Kidney (tissue), 14 donors: ENCODE measurements around the gene CCDC197. TPM values are rescaled to one million over a fixed set of nuclear protein-coding genes. Genes with fewer than 3 reads are reported as not detected.

Experiments
- DNase-seq, 5 donors: peaks; one replicate each; pipeline ENCODE4 v3.0.0-alpha.2; 2013 to 2020
- FAIRE-seq: peaks from 2 replicates; lab custom pipeline; 2012; peaks lifted over from hg19 to GRCh38; lab: Jason Lieb, UNC
- H3K27ac ChIP-seq, 2 donors: one replicate each; pipeline ENCODE4 v1.7.0; 2013; ENCODE audit warnings: low read depth in 2 of 2, low read length in 2 of 2, inconsistent platforms in 1 of 2
- H3K27me3 ChIP-seq: one replicate; pipeline ENCODE4 v1.7.1; 2013; ENCODE audit warnings: low read length, inconsistent platforms; ENCODE audit not compliant: control insufficient read depth, insufficient read depth
- H3K36me3 ChIP-seq, 3 donors: one replicate each; pipeline versions ENCODE4 v1.7.0 to v1.7.1; 2013; ENCODE audit warnings: low read length in 3 of 3, control low read depth in 1 of 3, inconsistent platforms in 1 of 3; ENCODE audit not compliant: insufficient read depth in 3 of 3, control insufficient read depth in 2 of 3
- H3K4me1 ChIP-seq, 3 donors: one replicate each; pipeline versions ENCODE4 v1.7.0 to v1.7.1; 2013; ENCODE audit warnings: low read length in 3 of 3, inconsistent platforms in 1 of 3, low read depth in 1 of 3; ENCODE audit not compliant: control insufficient read depth in 2 of 3, insufficient read depth in 2 of 3
- H3K4me3 ChIP-seq, 3 donors: one replicate each; pipeline versions ENCODE4 v1.7.0 to v1.8.1; 2013; ENCODE audit warnings: low read length in 3 of 3, control low read depth in 1 of 3, inconsistent platforms in 1 of 3
- H3K9ac ChIP-seq, 3 donors: one replicate each; pipeline versions ENCODE4 v1.7.0 to v1.7.1; 2013; ENCODE audit warnings: low read length in 3 of 3, control low read depth in 1 of 3, inconsistent platforms in 1 of 3
- H3K9me3 ChIP-seq, 3 donors: one replicate each; pipeline versions ENCODE4 v1.7.0 to v1.7.1; 2013; ENCODE audit warnings: low read length in 3 of 3, control low read depth in 1 of 3, inconsistent platforms in 1 of 3; ENCODE audit not compliant: control insufficient read depth in 2 of 3, insufficient read depth in 1 of 3
- intact Hi-C: fragments of 100-400 bp; cut with DNase I; formaldehyde crosslinking; loops from one replicate; pipeline ENCODE4 v1.11.1; 2022
- polyA plus RNA-seq: library from polyadenylated mRNA; stranded (reverse); fragments of 350-450 nt; fragmentation: Illumina TruSeq; extraction: RNeasy Lipid Tissue Mini Kit (QIAGEN cat#74804); gene quantifications from one replicate; pipeline ENCODE4 v1.2.3, GENCODE V29; 2014; ENCODE audit warnings: low read depth, low replicate concordance; ENCODE audit not compliant: insufficient read depth
- total RNA-seq: library from RNA; stranded (reverse); fragmentation: NEBNext Ultra II Directional; extraction: Animal tissue kit (Norgen Biotek cat#: 25700); gene quantifications from one replicate; pipeline ENCODE4 v1.2.1, GENCODE V29; 2021
- TF ChIP-seq, protein P1 (sequence below): IDR thresholded peaks from 3 replicates; pipeline ENCODE4 v1.5.1; 2012; ENCODE audit warnings: mild to moderate bottlenecking, moderate library complexity, borderline replicate concordance; ENCODE audit not compliant: insufficient read depth; ENCODE audit errors: extremely low read depth
- donor health status: control.
- donor health status: control.
- donor health status: control.
- donor health status: control.
- donor health status: control.
- donor health status: DM: yes; HTN: yes; CAD: no.
- donor health status: Normal renal cell carcinoma (clear cell type).

The CCDC197 gene
- total and polyA plus RNA-seq, 2 donors from 2014 or later = not detected

DNA sequence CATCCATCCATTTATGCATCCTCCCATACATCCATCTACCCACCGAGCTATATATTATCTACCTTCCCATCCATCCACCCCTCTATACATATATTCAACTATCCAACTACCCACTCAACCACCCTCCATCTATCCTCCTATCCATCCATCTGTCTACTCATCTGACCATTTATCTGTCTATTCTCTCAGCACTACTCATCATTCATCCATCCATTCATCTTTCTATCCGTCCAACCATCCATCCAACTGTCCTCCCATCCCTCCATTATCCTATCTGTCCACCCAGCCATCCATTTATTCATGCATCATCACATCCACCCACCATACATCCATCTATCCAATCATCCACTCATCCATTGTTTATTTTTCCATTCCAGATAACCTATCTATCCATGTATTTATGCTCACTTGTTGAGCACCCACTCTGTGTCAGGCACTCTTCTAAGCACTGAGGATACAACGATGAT lies 32.2 kb upstream of the CCDC197 start:
- TF ChIP-seq, protein P1, sequence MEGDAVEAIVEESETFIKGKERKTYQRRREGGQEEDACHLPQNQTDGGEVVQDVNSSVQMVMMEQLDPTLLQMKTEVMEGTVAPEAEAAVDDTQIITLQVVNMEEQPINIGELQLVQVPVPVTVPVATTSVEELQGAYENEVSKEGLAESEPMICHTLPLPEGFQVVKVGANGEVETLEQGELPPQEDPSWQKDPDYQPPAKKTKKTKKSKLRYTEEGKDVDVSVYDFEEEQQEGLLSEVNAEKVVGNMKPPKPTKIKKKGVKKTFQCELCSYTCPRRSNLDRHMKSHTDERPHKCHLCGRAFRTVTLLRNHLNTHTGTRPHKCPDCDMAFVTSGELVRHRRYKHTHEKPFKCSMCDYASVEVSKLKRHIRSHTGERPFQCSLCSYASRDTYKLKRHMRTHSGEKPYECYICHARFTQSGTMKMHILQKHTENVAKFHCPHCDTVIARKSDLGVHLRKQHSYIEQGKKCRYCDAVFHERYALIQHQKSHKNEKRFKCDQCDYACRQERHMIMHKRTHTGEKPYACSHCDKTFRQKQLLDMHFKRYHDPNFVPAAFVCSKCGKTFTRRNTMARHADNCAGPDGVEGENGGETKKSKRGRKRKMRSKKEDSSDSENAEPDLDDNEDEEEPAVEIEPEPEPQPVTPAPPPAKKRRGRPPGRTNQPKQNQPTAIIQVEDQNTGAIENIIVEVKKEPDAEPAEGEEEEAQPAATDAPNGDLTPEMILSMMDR = no peak
- Histone ChIP-seq H3K27me3 (no peaks in the 10 kb centered on the region), H3K4me1 (peaks cover 0 to 12% (median 0%) of the 10 kb centered on the region in 3 donors), H3K27ac (no peak overlapping the region), H3K4me3 (no peak overlapping the region), H3K36me3 (no peaks in the 10 kb centered on the region), H3K9ac (no peak overlapping the region), H3K9me3 (no peaks in the 10 kb centered on the region)
- intact Hi-C loops = no loop called here
- DNase-seq (no peak), FAIRE-seq (no peak)

DNA sequence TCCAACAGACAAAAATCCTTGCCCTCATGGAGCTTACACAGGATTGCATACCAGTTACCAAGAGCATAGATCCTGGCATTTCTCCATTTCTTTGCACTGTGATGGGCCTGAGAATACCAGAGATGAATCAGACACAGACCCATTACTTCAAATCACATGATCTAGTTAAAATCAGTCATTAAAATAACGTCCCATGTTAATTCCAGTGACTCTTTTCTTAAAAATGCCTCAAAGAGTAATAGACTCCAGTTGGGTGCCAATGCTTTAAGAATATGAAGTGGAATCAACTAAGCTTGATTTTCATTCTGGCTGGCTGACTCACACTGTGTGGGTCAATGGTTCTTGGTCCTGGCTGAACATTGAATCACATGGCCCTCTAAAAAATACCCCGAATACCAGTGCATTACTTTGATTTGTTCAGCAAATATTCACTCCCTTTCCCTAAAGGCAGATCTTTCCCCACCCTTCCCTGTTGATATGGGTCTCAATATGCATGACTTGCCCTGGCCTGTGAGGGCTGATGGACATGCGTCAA lies 31.7 kb upstream of the CCDC197 start:
- Histone ChIP-seq H3K9ac (no peak overlapping the region), H3K4me3 (no peak overlapping the region), H3K36me3 (no peaks in the 10 kb centered on the region), H3K27ac (no peak overlapping the region), H3K27me3 (no peaks in the 10 kb centered on the region), H3K4me1 (peaks cover 0 to 12% (median 0%) of the 10 kb centered on the region in 3 donors), H3K9me3 (no peaks in the 10 kb centered on the region)
- TF ChIP-seq, protein P1 = no peak
- DNase-seq (no peak), FAIRE-seq (no peak)
- intact Hi-C loops = no loop called here

DNA sequence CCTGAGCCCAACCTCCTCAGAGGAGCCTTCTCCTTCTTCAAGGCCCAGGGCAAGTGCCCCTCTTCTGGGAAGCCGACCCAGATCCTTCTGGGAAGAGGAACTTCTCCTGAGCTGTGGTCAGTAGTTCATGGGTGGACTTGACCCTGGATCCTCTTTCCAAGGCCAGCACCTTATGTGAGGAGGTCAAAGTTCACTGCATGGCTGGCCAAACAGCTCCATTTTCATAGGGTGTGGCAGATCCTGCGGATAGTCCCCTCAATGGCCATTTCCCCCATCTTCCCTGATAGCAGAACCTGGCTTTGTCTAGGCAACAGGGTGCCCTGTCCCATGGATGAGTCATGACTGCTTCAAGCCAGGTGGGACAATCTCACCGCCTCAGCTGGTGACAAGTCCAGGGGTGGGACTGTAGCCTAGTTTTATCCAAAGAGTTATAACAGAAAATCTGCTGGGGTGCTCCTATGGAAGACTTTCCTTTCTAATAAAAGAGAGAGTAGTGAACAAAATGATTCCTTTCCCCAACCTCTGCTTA lies 31.1 kb upstream of the CCDC197 start:
- DNase-seq (peak in 1 of 5 donors; percentile 17), FAIRE-seq (no peak)
- Histone ChIP-seq H3K4me1 (peaks cover 0 to 17% (median 0%) of the 10 kb centered on the region in 3 donors), H3K27me3 (no peaks in the 10 kb centered on the region), H3K9me3 (no peaks in the 10 kb centered on the region), H3K27ac (no peak overlapping the region), H3K9ac (no peak overlapping the region), H3K4me3 (no peak overlapping the region), H3K36me3 (no peaks in the 10 kb centered on the region)
- TF ChIP-seq, protein P1 = no peak
- intact Hi-C loops = no loop called here
